K562 (cell line): ENCODE results near the gene SLC30A1. TPM values are rescaled to one million over a fixed set of nuclear protein-coding genes. Genes with fewer than 3 reads are reported as not detected.

Experiments
- DPF2 ChIP-seq: fragments of 450-650 bp; IDR thresholded peaks from 2 replicates; pipeline ENCODE4 v1.6.1; 2016
- KLF1 ChIP-seq: fragments of 450-650 bp; IDR thresholded peaks from 2 replicates; pipeline ENCODE4 v1.6.1; 2016; ENCODE audit warnings: missing genetic modification characterization, missing compliant biosample characterization
- NFE2L1 ChIP-seq: fragments of 450-650 bp; IDR thresholded peaks from 2 replicates; pipeline ENCODE4 v1.6.1; 2016; ENCODE audit warnings: missing genetic modification characterization, low read depth, mild to moderate bottlenecking, missing compliant biosample characterization, moderate library complexity, borderline replicate concordance
- NR1H2 ChIP-seq: sonication (generic); formaldehyde crosslinking; IDR thresholded peaks from 2 replicates; pipeline ENCODE4 v1.4.0; 2020; ENCODE audit warnings: mild to moderate bottlenecking, missing genetic modification reagents
- RBM25 ChIP-seq: fragments of 200-400 bp; formaldehyde crosslinking; IDR thresholded peaks from 2 replicates; pipeline ENCODE4 v1.6.1; 2018; ENCODE audit warnings: low read length, low read depth, moderate library complexity; ENCODE audit not compliant: severe bottlenecking
- RBM34 ChIP-seq: fragments of 200-400 bp; formaldehyde crosslinking; IDR thresholded peaks from 2 replicates; pipeline ENCODE4 v1.6.1; 2018; ENCODE audit warnings: low read length, borderline replicate concordance; ENCODE audit not compliant: insufficient read depth
- RNF219 ChIP-seq: fragments of 250-450 bp; sonication (Bioruptor Pico); IDR thresholded peaks from 2 replicates; pipeline ENCODE4 v1.5.0; 2022; ENCODE audit warnings: mild to moderate bottlenecking
- ZEB2 ChIP-seq: fragments of 450-650 bp; IDR thresholded peaks from 2 replicates; pipeline ENCODE4 v1.6.1; 2016
- ZNF592 ChIP-seq: fragments of 450-650 bp; IDR thresholded peaks from 2 replicates; pipeline ENCODE4 v1.6.1; 2017; ENCODE audit warnings: antibody characterized with exemption, mild to moderate bottlenecking
- polyA plus RNA-seq, 8 experiments: library from polyadenylated mRNA; depleted of rRNA in 4 of 8; stranded (reverse) in 5 of 8; unstranded in 3 of 8; fragments of >200 nt; fragmentation: Nextera tagmentation in 2 of 8; fragmentation: Illumina TruSeq in 1 of 8; extraction: Ambion mirVana in 2 of 8; extraction: Trizol in 1 of 8; gene quantifications; 2 replicates each; pipeline versions ENCODE4 v1.2.1 to v1.2.3, GENCODE V29; 2011 to 2014; ENCODE audit warnings: inconsistent platforms in 1 of 8, missing spikeins in 1 of 8
- total RNA-seq, 7 experiments: library from RNA; depleted of rRNA in 6 of 7; stranded (reverse); fragments of >200 nt in 6 of 7; fragmentation: Illumina TruSeq in 2 of 7; extraction: Trizol in 2 of 7; gene quantifications; 2 replicates each; pipeline versions ENCODE4 v1.2.1 to v1.2.3, GENCODE V29; 2011 to 2021; ENCODE audit warnings: low replicate concordance in 1 of 7
- TF ChIP-seq, protein P1 (sequence below): fragments of 200-800 bp; sonication (Bioruptor generic); IDR thresholded peaks from 2 replicates; pipeline ENCODE4 v1.6.1; 2017; ENCODE audit warnings: missing genetic modification characterization, missing compliant biosample characterization
- TF ChIP-seq, protein P2 (sequence below), 2 experiments: fragments of 450-650 bp; formaldehyde crosslinking in 1 of 2; IDR thresholded peaks; 2 replicates each; pipeline versions ENCODE4 v1.4.0 to v1.6.1; 2014 to 2020; ENCODE audit warnings: mild to moderate bottlenecking in 2 of 2, borderline replicate concordance in 1 of 2, low read depth in 1 of 2

The SLC30A1 gene
- total and polyA plus RNA-seq, 9 of the 15 experiments (the other 6 are each of a cell fraction or from before 2014, with no cell fraction given) = 4.1 to 14.4 (median 6.6) TPM

DNA sequence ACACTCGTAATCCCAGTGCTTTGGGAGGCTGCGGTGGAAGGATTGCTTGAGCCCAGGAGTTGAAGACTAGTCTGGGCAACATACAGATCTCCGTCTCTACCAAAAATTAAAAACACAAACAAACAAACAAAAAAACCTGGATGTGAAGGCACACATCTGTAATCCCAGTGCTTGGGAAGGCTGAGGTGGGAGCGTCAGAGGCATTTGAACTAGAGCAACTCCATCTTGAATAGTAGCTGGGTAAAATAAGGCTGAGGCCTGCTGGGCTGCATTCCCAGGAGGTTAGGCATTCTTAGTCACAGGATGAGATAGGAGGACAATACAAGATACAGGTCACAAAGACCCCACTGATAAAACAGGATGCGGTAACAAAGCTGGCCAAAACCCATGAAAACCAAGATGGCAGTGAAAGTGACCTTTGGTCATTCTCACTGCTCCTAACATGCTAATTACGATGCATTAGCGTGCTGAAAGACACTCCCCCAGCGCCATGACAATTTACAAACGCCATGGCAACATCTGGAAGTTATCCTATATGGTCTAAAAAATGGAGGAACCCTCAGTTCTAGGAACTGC lies 53.8 kb downstream of the SLC30A1 start (continued):
- TF ChIP-seq, protein P1, sequence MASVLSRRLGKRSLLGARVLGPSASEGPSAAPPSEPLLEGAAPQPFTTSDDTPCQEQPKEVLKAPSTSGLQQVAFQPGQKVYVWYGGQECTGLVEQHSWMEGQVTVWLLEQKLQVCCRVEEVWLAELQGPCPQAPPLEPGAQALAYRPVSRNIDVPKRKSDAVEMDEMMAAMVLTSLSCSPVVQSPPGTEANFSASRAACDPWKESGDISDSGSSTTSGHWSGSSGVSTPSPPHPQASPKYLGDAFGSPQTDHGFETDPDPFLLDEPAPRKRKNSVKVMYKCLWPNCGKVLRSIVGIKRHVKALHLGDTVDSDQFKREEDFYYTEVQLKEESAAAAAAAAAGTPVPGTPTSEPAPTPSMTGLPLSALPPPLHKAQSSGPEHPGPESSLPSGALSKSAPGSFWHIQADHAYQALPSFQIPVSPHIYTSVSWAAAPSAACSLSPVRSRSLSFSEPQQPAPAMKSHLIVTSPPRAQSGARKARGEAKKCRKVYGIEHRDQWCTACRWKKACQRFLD = peak; percentile 95
- no peak for TF ChIP-seq RBM25
- no peak for TF ChIP-seq RNF219
- peak; percentile 91 for TF ChIP-seq ZNF592
- peak; percentile 35; the same call in 1 of the 2 replicates for TF ChIP-seq NFE2L1 (tag)
- TF ChIP-seq, protein P2, sequence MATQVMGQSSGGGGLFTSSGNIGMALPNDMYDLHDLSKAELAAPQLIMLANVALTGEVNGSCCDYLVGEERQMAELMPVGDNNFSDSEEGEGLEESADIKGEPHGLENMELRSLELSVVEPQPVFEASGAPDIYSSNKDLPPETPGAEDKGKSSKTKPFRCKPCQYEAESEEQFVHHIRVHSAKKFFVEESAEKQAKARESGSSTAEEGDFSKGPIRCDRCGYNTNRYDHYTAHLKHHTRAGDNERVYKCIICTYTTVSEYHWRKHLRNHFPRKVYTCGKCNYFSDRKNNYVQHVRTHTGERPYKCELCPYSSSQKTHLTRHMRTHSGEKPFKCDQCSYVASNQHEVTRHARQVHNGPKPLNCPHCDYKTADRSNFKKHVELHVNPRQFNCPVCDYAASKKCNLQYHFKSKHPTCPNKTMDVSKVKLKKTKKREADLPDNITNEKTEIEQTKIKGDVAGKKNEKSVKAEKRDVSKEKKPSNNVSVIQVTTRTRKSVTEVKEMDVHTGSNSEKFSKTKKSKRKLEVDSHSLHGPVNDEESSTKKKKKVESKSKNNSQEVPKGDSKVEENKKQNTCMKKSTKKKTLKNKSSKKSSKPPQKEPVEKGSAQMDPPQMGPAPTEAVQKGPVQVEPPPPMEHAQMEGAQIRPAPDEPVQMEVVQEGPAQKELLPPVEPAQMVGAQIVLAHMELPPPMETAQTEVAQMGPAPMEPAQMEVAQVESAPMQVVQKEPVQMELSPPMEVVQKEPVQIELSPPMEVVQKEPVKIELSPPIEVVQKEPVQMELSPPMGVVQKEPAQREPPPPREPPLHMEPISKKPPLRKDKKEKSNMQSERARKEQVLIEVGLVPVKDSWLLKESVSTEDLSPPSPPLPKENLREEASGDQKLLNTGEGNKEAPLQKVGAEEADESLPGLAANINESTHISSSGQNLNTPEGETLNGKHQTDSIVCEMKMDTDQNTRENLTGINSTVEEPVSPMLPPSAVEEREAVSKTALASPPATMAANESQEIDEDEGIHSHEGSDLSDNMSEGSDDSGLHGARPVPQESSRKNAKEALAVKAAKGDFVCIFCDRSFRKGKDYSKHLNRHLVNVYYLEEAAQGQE (IDR thresholded peaks at IDR 0.05; ENCODE audit: borderline replicate concordance) = no peak
- TF ChIP-seq, protein P2 (CRISPR knock-in tag; IDR thresholded peaks at IDR 0.05; ENCODE audit: low read depth) = no peak
- TF ChIP-seq NR1H2 (CRISPR knock-in tag) = no peak
- TF ChIP-seq KLF1 (tag) = no peak
- TF ChIP-seq DPF2 = no peak
- TF ChIP-seq RBM34 = no peak
- no peak for TF ChIP-seq ZEB2
